GM12801 (cell line): Measurements from ENCODE around the gene SYS1.
A peak's percentile ranks its signal among the peaks of the same experiment; 100 is the strongest.

ENCODE experiments used
- TF ChIP-seq, protein P1 (sequence below): IDR thresholded peaks from one replicate; pipeline ENCODE4 v1.5.1; 2011; ENCODE audit warnings: control low read depth; ENCODE audit not compliant: insufficient read length; ENCODE audit errors: extremely low read depth

Gene SYS1

DNA sequence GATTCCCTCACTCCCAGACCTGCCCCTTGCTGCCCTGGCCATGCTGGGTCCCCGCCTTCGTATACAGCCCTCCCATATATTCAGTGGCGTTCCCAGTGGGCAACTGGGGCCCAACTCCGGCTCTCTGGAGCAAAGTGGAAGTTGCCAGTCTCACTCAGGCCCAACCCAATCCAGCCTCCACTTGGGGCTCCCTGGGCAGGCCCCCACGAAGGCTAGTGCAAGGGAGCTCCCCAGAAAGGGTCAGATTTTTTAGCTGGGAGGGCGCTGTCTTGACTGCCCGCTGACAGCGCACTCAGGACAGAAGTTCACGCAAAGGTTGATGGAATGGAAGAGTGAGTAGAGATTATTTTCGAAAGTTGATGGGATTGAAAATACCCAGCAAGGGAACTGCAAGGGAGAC, 9.3 kb downstream of the SYS1 start:
- TF ChIP-seq, protein P1, sequence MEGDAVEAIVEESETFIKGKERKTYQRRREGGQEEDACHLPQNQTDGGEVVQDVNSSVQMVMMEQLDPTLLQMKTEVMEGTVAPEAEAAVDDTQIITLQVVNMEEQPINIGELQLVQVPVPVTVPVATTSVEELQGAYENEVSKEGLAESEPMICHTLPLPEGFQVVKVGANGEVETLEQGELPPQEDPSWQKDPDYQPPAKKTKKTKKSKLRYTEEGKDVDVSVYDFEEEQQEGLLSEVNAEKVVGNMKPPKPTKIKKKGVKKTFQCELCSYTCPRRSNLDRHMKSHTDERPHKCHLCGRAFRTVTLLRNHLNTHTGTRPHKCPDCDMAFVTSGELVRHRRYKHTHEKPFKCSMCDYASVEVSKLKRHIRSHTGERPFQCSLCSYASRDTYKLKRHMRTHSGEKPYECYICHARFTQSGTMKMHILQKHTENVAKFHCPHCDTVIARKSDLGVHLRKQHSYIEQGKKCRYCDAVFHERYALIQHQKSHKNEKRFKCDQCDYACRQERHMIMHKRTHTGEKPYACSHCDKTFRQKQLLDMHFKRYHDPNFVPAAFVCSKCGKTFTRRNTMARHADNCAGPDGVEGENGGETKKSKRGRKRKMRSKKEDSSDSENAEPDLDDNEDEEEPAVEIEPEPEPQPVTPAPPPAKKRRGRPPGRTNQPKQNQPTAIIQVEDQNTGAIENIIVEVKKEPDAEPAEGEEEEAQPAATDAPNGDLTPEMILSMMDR = no peak

DNA sequence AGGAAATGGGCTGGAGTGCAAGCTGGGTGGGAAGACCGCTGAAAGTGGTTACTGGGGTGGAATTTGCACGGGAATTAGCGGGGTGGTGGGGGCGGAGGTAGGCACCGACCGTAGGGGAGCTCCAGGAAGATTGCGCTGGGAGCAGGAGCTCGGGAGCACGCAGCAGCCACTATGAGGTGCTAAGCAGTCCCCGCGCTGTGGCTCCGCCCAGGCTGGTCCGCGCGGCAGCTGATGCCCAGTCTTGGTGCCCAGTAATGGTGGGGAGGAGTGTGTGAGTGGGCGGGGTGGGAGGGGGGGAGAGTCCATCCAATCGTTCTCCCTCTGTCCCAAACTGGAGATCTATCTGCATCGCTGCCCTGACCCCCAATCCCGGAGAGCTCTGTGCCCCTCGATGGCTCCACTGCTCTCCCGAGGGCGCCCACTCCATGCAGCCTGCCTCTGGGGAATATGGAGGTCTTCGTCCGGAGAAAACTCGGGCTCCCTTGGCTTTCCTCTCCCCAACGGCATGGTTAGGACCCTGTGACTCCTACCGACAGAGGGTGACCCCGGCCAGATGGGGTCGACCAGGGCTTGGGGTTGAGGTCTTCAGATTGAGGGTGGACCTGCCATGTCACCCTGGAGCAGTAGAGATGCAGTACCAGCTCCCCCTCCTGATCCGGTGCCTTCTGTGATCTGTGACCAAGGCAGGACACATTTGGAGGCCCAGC, 9.8 kb downstream of the SYS1 start:
- TF ChIP-seq, protein P1 = no peak

DNA sequence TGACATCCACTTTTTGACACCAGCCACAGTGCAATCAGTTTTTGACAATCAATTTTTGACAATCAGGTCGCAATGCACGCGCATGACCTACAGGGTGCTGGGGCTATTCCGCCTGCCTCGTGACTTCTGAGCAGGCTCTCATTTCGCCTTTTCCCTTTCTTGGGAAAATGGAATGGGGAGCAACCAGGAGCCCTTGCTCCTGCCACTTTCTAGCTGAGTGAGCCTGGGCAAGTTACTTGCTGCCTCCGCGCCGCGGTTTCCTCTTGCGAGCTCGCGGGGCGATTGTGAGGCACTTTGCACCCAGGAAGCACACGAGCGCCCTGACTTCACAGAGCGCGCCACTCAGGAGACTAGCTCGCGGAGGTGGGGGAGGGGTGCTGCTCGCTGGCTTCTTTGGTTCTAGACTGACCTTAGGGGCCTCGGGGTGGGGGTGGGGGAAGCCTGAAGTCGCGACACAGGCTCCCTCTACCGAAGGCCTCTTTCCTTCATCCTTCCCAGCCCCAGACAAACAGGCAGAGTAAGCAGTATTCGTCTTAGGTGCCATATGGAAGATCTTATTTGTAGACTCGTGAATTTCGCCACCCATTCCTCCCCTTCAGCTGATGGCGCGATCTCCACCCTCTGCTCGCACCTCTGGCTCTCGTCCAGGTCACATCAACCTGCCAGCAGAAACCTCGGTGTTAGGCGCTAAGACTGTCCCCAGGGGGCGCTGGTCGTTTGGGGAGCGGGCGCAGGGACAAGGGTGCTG, 10.6 kb downstream of the SYS1 start:
- TF ChIP-seq, protein P1 = peak; percentile 44

DNA sequence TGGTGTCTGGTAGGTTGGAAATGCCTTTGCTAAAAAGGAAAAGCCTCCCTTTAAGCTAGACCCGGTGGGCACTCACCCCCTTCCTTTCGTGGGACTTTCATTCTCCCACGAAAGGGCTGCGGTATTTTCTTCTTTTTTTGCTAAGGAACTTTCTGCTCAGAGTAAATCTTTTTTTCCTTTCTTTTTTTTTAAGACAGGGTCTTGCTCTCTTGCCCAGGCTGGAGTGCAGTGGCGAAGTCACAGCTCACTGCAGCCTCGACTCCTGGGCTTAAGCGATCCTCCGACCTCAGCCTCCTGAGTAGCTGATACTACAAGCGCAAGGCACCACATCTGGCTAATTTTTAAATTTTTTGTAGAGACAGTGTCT, 11.1 kb downstream of the SYS1 start:
- TF ChIP-seq, protein P1 = no peak

DNA sequence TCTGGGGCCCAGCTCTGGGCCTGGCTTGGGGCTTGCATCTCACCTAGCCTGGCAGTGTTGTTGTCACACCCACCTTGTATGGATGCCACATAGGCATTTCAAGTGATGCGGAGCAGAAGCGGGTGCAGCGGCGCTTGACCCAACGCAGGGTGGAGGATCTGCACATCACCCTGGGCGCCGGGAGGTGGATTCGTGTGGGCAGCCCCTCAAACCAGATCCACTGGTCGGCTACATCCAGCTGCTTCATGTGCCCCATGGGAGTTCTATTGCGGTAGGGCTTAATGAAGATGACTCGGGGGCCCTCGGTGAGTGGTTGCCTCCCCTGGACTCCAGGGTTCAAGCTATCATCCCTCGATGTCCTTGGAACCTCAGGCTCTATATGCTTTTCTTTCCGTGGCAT, 12.0 kb downstream of the SYS1 start:
- TF ChIP-seq, protein P1 = no peak

DNA sequence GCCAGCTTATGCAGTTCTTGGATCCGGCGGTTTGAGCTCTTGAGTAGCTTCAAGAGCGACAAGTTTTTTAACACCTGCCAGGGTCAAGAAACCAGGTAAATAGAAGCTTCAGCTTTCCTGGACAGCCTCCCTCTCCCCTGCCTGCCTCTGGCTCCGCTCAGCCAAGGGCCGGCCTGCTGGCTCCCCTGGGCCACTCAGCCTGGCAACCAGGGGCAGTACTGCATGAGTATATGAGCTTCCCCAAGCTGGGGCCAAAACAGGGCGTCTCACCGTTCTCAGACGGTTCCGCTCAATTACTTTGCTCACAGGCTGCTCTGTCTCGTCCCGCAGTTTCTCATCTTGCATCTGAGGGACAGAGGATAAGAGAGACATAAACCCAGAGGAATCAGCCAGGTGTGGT, 14.3 kb downstream of the SYS1 start:
- TF ChIP-seq, protein P1 = no peak

DNA sequence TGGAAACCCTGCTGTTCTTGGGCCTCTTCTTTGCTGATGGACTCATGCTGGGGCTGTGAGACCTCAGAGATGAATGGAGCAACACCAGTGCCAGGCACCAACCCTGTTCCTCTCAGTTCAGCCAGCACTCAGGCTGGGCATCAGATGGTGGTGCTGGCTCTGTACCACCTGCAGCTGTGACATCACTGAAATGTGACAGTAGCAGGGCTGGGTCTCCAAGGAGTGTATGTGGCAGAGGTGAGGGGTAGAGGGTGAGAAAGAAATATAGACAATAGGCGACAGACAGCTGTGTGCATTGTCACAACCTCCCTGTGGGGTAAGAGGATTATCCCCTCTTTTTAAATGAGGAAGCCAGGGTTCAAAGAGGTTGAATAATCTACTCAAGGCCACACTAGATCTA, 15.2 kb downstream of the SYS1 start, which contains the start of gene TP53TG5:
Gene TP53TG5 (minus strand): TSS at position 135 of the 400 bp plus-strand sequence. CDS start 89 bp downstream, at position 46.
- TF ChIP-seq, protein P1 = no peak
